ENCODE results near the gene SEMA5A.

Gene SEMA5A

DNA sequence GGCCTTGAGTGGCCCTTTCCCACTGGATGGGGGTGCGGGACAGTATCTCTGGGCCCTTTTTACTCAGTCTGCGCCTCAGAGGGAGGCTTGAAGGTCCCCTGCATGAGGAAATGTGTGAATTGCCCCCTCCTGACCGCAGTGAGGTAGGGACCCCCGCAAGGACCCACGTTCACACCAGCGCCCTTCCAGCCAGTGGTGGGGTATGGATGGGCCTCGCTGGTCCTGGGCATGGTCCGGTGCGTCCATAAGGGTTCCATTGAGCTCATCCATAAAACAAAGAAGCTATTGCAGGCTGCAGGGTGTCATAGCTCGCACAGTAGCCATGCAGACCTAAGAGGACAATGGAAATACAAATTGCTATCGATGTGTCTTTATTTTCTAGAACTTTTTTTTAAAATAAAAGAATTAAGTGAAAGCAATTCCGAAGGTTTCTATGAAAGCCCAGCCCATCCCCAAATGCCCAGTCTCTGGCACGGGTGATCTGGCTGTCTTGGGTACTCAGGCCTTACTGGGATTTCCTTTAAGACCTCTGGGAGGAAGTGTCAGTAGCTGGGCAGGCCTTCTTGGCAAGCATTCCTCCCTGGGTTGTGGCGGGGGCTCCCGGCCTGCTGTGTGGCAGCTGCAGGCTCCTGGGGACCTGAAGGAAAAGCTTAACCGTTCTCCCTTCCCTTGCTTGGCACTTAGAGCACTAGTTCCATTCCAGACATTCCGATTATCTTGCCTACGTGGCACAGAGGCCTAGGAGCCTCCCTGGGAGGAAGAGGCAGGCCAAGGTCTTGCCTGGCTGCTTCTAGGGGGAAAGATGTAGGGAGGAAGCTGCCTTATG lies 1.5 kb upstream of the SEMA5A start:
- no peak for DNase-seq

DNA sequence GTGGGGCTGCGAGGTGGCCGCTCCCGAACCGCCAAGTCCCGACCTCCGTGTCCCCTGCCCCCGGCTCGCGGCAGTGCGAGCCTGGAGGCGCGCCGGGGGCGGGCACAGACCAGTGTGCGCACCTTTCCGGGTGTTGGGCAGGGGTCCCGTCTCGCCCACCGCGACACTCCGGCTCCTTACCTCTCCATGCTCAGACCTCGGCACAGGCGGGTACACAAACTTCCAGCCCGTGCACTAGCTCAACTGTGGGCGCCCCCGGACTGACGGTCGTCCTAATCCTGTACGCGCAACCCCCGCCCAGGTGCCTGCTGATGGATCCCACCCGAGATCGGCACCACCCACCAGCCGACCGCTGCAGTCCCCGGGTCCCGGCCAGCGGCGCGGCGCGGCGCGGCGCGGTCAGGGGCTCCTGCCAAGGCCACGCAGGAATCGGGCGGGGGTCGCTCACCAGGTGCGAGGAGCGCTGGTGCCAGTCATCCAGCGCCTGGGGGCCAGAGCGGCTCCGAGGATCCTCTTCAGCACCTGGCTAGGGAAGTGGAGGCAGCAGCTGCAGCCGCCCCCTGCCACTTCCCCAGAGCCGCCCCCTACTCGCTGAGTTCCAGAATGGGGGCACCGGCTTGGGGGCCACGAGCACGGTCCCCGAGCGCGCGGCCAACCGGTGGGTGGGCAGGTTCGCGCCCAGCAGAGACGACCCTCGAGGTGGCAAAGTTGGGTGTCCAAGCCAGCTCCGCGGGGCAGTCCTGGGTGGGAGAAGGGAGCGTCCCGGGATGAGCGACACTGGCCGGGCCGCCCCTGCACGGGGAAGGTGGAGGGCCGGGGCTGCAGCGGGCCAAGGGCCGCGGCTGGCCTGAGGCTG lies 511 bp downstream of the SEMA5A start:
- no peak for DNase-seq

DNA sequence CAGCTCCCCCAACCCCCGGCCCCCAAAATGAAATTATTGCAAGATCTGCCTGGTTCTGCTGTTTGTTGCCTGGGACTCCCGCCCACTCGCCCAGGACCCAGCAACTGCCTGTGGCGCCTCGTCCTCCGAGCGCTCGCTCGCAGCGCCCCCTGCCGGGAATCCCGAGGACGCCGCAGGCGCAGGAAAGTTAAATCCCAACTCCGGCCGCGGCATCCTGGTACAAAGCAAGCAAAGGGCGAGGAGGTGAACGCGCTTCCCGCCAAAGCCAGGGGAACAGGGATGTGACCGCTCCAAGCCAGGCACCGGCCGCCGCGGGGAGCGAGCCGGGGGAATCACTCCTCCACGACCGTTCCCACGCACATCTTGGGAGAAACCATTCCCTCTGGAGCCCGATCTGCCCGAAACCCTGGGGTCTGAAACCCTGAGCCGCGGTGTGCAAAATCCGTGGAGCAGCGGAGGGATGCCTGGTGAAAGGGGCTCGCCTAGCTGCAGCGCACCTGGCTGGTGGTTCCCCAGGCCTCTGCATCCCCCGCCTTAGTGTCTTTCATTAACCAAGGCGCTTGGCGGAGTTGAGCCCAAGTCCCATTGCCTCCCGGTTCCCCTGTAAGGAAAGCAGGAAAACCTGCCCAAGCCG lies 1.3 kb downstream of the SEMA5A start:
- no peak for DNase-seq

DNA sequence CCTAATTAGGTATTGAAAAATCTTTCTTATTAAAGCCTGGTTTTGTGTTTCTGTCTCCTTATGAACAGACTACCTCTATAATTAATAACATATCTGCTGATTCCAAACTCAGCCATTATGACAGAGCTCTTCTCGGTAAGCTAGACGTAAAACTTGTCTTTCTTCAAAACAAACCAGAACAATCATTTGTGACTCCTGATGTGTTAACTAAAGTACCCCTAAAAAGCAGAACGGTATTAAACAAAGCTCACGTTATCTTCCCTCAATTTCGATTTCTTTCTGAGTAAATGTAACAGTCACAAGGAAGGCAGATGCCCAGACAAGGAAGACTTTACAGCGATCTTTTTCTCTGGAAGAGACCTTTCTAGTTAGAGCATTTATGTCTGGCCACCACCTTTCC lies 1.8 kb downstream of the SEMA5A start:
- DNase-seq, result no peak

DNA sequence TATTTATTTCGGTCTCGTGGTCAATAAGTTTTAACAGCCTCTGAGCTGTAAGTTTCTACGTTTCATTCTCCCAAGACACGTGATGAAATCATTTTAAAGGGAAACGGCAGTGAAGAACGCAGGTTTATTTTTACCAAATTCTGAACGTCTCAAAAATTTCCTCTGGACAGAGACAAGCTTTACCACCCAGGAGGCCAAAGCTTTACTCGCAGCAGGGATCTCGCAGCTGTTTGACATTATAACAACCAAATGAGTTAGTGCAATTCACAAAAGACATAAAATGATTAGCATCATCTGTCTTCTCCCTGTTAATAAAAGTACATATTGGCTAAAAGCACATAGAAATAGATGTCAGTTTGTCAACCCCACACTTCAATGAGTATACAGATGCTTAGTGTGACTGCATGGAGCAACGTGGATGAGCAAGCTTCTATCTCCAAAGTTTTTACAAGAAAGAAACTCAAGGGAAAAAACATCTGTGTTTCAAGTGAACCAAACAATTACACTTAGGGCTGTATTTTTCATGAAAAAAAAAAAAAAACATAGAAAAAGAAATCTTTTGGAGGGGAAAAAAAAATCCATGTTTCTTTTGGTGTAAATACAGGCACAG lies 2.5 kb downstream of the SEMA5A start:
- DNase-seq, result no peak

DNA sequence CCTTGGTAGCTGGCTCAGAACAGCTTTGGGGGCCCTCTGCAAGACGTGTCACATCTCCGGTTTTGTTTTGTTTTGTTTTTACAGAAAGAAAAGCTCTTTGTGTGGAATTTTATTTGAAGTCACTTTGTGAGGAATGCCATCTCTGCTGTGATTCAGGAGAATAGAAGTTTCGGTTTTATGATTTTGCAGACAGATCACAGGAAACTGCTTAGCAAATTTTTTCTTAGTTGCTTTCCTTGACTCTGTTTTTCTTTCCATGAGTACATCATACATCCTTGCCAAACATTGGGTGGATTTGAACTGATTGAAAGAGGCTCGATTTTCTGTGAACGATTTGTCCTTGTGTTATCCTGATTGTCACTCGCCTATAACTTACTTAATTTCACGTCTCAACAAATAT lies 5.1 kb downstream of the SEMA5A start:
- DNase-seq, result no peak

DNA sequence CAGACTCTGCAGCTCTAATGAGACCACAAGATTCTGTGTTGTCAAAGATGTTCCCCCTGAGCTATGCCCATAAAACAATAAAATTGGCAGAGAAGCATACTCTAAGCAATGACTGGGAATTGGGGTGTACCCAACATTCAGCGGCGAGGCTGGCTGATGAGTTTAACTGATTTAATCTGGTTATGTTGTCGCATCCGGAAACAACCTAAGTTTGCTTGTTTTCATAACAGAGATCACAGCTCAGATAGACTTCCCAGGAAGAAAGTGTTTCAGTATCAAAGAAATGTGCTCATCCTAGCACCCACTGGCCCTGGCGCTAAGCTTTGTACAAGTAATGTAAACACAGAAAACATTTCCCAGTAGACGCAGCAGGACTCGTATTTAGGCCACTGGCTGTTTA lies 7.4 kb downstream of the SEMA5A start:
- DNase-seq, result no peak

DNA sequence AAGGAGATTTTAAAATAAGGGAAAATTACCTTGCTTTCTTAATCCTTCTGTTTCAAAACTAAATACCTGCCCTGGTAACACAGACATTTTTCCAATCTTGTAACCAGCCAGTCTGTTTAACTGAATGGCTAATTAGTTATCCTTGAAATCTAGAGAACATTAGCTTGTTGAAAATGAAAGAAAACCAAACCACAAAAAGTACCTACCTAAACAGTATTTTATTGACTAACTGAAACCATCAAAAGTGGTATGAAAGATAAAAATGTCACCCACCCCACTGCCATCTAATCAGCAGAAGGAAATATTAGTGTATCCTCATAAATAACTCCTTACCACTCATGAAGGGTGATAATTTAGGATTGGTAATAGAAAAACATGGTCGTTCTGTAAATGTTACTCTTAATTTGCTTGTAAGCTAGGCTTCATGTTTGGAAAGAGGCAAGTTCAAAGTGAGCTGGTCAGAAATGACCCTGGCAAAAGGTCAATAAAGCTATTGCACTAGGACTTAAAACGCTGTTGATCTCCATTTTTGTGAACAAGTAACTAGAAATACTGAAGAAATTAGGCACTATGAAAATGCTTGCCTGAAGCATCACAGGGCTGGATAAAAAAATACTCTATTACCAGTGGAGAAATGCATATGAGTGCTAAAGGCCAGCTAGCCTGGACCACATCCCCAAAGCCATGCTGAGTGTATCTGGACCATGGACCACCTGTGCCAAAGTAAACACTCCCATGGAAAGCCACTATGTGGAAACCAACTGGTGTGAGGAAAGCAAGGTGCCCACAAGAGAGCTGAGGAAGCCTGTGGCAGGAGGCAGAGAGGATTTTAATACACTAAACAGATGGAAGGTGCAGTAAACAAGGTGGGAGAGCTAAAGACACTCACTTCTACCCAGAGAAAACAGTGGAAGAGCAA lies 8.4 kb downstream of the SEMA5A start:
- DNase-seq, result no peak

DNA sequence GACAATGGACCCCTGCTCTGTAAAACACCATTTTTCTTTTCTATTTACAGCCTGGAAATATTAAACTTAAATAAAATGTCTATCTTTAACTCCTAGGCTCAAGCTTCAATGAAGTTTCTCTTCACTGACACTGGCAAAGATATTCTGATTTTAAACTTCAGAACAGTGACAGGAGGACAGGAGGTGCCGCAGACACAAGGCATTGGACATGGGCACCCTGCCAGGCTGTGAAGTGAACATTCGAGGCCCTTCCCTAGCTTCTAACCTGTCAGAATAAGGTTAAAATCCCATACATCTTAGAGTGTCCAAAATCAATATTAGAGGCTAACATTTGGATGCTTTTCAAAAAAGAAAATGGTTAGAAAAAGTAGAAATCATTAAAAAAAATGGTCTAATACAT lies 9.2 kb downstream of the SEMA5A start:
- DNase-seq, result no peak

DNA sequence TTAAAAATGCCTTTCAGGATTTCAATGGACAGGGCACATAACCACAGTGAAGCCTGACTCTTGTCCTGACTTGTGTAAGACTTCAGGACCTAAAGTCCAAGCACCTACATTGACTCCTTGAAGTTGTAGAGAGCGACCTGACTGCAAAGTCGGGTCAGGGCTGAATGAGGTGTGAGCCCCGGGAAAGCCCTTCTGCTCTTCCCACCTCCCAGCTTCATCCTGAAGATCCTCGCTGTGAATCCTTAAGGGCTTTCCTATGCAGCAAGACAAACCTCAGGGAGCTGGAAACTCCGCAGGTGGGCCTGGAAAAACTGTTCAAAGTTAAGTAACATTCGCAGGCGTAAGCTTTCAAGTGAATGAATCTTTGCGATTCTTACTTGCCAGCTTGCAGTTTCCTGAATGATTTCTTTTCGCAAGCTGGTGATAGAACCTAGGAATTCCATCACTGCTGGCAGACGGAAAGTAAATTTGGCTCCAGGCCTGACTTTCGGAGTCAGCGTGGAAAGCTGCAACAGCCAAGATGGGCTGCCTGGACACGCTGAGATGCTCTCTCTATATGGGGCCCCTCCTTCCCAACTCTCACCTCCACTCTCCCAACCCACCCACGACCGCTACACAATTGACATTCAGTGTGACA lies 10.9 kb downstream of the SEMA5A start:
- no peak for DNase-seq

DNA sequence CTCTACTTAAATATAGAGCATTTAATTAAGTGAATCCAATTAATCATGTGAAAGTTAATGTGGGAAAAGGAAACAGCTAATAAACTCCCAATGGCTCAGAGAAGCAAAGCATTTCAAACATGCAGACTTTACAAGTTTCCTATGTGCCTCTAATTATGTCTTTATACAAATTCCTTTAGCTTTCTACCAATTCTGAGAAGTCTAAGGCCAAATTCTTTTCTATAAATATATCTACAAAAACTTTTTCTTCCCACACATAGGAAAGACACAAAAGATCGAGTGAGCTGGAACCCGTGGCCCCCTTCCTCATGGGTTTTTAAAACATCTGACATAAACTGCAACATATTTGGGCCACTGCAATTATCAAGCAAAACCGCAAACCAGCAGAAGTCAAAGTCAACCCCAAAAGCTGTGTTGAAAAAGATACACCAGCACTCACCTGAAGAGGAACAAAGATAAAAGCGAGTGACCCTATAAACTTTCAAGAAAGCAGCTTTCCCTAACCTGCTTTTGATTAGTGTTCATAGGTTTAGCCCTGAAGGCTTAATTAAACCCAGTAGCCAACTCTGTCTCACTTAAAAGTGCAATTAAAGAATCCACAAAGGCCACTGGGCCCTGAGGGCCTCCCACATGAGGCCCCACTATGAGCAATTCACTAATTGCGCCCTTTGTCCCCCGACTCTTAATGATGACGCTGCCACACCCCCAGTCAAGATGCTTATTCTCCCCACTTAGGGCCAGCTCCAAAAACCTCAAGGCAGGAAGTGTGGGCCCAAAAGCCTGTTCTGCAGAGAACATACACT lies 12.1 kb downstream of the SEMA5A start:
- no peak for DNase-seq

DNA sequence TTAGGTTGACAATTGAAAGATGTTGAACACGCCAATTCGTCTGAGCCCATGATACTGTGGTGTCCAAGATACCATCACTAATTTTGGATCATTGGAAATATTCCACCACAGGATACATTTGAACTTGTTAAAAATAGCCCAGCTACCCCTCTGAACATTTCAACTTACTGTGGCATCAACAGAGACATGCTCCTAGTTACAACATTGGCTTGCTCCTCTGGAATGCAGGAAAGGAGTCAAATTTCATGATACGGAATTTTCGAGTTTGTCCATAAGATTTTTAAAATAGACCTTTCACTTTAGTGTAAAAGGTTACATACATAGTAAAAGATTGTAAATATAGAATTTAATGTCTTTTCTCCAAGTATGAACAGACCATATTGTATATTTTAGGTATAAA lies 12.8 kb downstream of the SEMA5A start:
- DNase-seq, result no peak

DNA sequence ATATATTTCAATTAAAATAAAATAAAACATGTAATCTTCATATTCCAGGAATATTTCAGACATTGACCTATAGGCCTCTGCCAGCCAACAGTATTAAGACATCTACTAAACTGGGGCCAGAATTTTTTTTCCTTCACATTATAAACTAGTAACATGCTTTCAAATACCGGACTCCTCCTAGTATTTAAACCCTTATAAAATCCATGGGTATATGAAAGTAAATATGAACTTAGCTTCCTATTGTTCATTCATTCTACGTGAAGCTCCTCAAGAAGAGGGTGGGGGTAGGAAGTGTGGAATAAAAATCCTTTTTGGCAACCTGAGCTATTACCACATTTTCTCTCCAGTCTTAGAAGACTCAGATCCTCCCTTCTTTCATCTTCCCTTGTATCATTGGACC lies 16.4 kb downstream of the SEMA5A start:
- no peak for DNase-seq

DNA sequence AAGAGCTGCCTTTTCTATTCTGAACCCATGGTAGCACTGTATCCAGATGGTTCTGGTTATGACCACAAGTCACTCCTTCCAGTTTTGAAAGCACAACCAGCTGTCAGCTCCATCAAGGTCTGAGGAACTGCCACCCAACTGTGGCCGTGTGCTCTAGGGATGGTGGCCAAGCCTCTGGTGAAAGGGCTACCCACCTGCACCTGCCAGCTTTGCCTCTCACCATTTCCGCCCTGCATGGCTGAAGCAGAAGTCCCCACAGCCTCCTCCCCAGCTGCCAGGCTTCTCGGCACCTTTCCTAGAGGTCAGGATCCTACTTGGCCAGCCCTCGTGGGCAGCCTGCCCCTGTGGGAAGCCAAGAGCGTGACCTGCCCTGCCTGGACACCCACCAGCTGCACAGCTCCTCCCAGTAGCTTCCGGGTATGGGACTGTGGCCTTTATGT lies 16.8 kb downstream of the SEMA5A start:
- no peak for DNase-seq

DNA sequence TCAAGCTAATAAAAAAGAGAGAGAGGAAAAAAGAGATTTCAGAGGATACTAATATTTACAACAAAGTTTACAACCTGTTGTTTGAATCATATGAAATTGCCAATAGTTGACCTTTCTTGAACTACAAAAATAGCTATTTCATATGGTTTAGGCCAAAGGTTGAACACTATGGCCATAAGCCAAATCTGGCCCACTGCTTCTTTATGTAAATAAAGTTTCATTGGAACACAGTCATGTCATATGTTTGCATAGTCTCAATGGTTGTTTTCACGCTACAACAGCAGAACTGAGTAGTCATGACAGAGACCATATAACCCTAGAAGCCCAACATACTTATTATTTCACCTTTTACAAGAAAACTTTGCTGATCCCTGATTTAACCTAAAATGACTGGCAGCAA lies 20.9 kb downstream of the SEMA5A start:
- DNase-seq, result no peak

DNA sequence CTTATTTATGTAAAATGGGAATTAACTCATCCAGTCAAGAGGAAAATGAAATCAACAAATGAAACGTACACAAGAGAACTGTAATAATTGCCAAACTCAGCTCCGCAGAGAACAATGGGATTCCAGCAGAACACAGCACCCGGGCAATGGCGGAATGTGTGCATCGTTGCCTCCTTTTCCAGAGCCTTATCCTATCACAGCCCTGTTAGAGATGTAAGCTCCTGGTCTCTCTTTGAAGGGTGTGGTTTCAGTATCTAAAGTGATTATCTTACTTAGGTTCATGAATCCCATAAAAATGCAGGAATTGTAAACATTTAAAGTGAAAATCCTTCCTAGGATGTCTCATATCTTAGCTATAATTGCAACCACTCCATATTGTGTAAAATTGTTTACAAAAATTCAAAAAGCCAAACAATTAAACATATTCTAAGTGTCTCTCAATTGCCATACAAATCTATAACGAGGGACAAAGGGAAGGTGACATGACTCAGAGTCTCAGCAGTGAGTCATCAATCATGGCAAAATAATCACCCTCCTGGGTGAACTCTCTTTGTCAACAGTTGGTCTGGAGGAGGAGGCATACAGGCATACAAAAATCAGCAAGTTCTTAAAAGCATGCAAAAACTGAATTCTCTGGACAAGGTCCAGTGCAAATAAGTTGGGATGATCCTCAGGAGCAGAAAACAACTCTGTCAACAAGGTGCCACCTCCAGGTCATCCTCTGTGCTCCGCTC lies 22.6 kb downstream of the SEMA5A start:
- DNase-seq, result no peak

DNA sequence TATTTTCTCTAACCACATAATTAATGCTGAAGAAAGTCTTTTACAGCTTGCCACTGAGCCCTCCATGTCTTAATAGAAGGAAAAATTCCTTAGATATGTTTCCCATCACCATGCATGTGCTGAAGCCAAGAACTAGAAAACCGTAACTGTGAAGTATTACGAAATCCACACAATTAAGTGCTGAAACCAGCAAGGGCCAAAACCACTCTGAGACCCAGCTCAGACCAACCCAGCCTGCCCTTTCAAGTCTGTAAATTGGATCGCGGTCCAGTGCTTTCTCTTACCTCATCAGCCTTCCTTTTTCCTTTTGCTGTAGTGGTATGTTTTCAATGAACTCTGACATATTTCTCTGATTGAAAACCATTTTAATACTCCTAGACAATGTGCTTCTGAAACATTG lies 26.3 kb downstream of the SEMA5A start:
- no peak for DNase-seq

DNA sequence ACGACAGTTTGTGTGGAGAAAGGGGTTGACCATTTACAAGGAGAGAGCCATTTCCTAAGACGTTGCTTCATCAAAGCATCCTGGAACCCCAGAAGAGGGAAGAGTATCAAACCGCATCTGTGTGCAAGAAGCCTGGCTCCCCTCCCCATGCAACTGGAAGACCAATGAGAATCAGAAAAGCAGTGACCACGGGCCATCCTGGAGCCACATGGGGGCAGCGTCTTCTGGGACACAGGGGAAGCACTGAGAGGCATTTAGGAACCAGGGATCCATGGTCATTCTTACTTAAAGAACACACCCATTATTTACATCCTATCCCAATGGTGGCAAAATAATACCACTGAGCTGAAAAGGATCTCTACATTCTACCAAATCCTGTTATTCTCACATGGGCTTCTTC lies 29.3 kb downstream of the SEMA5A start:
- DNase-seq, result no peak

DNA sequence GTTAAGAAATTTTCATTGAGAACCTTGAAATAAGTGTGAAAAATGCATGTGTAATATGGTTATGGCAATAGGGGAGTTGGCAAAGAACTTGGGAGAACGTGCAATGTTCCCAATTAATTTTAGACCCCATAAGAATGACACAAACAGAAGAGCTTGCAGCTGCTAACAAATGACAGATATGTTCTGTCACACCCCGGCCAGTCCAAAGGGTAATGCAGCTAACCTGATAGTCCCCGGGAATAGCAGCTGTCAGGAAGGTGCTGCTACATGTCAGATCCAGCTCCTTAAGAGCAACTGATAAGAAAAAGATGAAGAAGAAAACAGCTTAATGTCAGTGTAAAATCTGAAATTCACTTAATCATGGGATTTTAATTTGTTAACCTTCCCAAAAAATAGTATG lies 30.4 kb downstream of the SEMA5A start:
- no peak for DNase-seq

DNA sequence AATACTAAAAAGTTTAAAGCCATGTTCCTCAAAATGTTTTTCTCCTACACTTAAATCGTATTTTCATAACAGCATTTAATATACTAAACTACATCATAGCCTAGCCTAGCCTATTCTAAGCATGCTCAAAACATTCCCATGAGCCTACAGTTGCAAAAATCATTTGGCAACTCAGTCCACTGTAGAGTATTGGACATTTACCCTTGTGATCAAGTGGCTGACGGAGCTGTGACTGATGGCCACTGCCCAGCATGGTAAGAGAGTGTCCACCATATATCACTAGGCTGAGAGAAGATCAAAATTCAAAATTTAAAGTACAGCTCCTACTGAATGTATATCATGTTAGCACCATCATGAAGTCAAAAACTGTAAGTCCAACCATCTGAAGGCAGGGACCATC lies 30.9 kb downstream of the SEMA5A start:
- no peak for DNase-seq
